Stimulated activated CD8-positive, alpha-beta memory T cell treated with anti-CD3 and anti-CD28 coated beads, Interleukin-12 subunit alpha, Interleukin-12 subunit beta, amount 100 ng/mL, for 24 hours (primary cell): ENCODE data around the gene SGSM2.

Source experiments
- DNase-seq: peaks from one replicate; pipeline ENCODE4 v3.0.0-alpha.2; 2020; ENCODE audit errors: extremely low read depth

The SGSM2 gene

GRCh38 chr17:2398182-2398581 lies 60.9 kb downstream of the SGSM2 start:
- no peak for DNase-seq

- no peak for DNase-seq
Measured at GRCh38 chr17:2398655-2399571, 61.6 kb downstream of the SGSM2 start.

GRCh38 chr17:2399572-2400473 lies 62.5 kb downstream of the SGSM2 start:
- DNase-seq: peak; percentile 83

GRCh38 chr17:2400474-2400866 lies 63.2 kb downstream of the SGSM2 start:
- DNase-seq: no peak

- peak; percentile 88 for DNase-seq
Measured at GRCh38 chr17:2400877-2401425, 63.6 kb downstream of the SGSM2 start, which contains the start of gene MNT. TSS of gene MNT (minus strand) at chr17:2401060. CDS start at chr17:2400712, 348 bp downstream.

GRCh38 chr17:2401426-2402221 lies 64.3 kb downstream of the SGSM2 start:
- peak; percentile 99 for DNase-seq

- no peak for DNase-seq
Measured at GRCh38 chr17:2402544-2402943, 65.2 kb downstream of the SGSM2 start.

- no peak for DNase-seq
Measured at GRCh38 chr17:2403044-2403443, 65.7 kb downstream of the SGSM2 start.

- DNase-seq: no peak
Measured at GRCh38 chr17:2405247-2405926, 68.1 kb downstream of the SGSM2 start.

GRCh38 chr17:2406271-2406902 lies 69.1 kb downstream of the SGSM2 start:
- DNase-seq: no peak

- DNase-seq: no peak
Measured at GRCh38 chr17:2406903-2407790, 69.8 kb downstream of the SGSM2 start.

- no peak for DNase-seq
Measured at GRCh38 chr17:2410951-2411350, 73.7 kb downstream of the SGSM2 start.

GRCh38 chr17:2412561-2413021 lies 75.3 kb downstream of the SGSM2 start:
- no peak for DNase-seq

GRCh38 chr17:2414446-2415064 lies 77.3 kb downstream of the SGSM2 start:
- no peak for DNase-seq

- no peak for DNase-seq
Measured at GRCh38 chr17:2415081-2415480, 77.8 kb downstream of the SGSM2 start.

- no peak for DNase-seq
Measured at GRCh38 chr17:2416010-2416734, 78.9 kb downstream of the SGSM2 start.

- no peak for DNase-seq
Measured at GRCh38 chr17:2418572-2418971, 81.3 kb downstream of the SGSM2 start.

GRCh38 chr17:2419486-2419885 lies 82.2 kb downstream of the SGSM2 start:
- no peak for DNase-seq
